Skin epidermis (tissue), 12 donors: ENCODE results near the gene CD74.
A peak's percentile ranks its signal among the peaks of the same experiment; 100 is the strongest.

Experiments used
- H3K27ac ChIP-seq, 21 experiments: fragments of 200-600 bp; sonication (generic) in 11 of 21; one replicate each; pipeline ENCODE4 v1.5.0; 2020; ENCODE audit warnings: mild to moderate bottlenecking in 3 of 21, inconsistent platforms in 2 of 21, moderate library complexity in 2 of 21
- H3K4me3 ChIP-seq, 7 experiments: fragments of 200-600 bp; sonication (generic) in 2 of 7; one replicate each; pipeline ENCODE4 v1.5.0; 2020; ENCODE audit warnings: inconsistent platforms in 2 of 7, mild to moderate bottlenecking in 2 of 7, moderate library complexity in 1 of 7

The CD74 gene

DNA sequence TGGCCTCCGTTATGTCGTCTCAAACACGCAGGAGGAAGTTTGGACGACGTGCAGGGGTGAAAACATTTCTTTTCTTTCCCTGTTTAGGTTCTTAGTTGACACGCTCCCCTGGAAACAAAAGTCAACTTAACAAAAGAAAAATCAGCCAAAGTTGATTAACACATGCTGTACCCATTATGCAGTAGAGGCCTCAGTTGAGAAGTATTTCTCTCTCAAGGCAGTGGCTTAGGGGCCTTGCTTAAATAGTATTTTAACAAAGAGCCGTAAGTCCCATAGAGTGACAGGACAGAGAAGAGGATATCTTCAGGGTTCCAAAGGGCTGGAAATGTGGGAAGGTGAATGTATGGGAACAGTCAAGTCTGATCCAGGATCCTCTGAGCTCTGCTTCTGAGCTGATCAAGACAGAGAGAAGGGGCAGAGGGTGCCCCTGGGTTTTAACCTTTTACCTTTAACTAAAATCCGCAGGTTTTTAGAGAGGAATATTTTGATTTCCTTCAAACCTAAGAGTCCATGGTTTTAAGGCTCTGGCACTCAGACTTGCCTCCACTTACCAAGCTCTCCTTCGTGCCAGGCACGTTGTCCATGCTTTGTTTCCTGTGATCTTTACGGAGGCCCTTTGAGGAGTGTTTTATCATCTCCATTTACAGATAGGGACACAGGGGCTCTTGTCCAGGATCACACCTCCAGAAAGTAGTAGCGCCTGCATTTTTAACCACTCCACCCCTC, 629 bp upstream of the CD74 start:
- Histone ChIP-seq H3K4me3 (peak overlapping the region in 2 of 7 experiments; percentile 45 to 51), H3K27ac (peak overlapping the region; percentile 34 to 93 (median 85))

DNA sequence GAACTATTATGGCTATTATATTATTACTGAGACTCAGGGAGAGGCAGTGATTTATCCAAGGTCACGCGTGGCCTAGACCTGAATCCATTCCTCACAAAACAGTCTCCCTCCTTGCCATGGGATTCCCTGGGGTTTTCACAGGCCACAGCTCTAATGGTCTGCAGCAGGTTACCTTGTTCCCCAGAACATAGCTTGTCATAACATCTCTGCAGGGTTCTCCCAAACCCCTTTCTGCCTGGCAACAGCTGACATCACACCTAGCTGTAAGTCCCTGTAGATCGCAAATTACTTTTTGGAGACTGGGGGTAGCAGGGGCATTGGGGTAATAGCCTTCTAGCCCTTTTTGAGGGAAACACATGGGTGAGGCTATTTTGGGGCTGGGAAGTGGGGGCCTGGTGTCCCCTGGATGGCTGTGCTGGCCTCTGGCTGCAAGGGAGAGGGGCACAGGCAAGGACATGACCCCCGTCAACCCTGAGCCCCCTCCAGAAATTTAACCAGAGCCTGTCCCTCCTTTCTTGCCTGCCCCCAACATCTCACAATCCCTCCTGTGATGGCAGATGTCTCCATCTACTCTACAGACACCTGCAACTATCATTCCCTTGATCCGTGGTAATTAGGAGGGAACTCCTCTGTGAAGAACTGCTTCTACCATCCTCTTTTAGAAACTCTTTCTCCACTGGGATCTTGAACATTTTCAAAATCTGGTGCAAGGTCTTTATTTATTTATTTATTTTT, 1.3 kb downstream of the CD74 start:
- peak overlapping the region; percentile 51 to 93 (median 85) for H3K27ac ChIP-seq
- H3K4me3 ChIP-seq, result peak overlapping the region; percentile 34 to 57 (median 42)

DNA sequence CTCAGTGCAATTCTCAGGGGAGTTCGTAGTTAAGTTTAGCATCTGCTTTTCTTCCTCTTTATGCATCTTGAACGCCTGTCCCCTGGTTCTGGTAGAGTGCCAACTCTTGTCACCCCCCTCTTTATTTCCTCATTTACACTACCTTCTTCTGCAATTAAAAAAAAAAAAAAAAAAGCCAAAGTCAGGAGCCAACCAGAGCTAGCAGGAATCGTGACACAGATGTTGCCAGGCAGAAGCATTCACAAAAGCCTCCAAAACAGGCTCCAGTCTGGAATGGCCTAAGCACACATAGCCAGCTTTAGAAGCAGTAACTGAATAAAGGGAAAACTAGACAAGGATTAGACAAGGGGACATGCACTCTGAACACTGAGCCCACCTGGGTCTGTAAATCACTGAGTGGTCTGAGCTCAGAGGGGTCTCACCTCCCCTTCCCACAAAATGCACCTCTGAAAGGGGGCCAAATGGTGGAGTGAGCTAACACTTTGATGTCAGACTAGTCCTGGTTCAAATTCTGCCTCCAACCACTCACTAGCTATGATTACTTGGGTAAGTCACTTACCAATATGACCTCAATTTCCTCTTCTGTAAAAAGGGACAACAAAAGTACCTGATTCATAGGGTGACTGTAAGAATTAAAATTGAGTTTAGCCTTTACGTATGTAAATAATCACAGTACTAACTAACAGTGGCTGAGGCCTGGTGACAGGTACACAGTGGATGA, 2.0 kb downstream of the CD74 start:
- Histone ChIP-seq H3K4me3 (peak overlapping the region; percentile 34 to 57 (median 42)), H3K27ac (peak overlapping the region; percentile 51 to 93 (median 85))

DNA sequence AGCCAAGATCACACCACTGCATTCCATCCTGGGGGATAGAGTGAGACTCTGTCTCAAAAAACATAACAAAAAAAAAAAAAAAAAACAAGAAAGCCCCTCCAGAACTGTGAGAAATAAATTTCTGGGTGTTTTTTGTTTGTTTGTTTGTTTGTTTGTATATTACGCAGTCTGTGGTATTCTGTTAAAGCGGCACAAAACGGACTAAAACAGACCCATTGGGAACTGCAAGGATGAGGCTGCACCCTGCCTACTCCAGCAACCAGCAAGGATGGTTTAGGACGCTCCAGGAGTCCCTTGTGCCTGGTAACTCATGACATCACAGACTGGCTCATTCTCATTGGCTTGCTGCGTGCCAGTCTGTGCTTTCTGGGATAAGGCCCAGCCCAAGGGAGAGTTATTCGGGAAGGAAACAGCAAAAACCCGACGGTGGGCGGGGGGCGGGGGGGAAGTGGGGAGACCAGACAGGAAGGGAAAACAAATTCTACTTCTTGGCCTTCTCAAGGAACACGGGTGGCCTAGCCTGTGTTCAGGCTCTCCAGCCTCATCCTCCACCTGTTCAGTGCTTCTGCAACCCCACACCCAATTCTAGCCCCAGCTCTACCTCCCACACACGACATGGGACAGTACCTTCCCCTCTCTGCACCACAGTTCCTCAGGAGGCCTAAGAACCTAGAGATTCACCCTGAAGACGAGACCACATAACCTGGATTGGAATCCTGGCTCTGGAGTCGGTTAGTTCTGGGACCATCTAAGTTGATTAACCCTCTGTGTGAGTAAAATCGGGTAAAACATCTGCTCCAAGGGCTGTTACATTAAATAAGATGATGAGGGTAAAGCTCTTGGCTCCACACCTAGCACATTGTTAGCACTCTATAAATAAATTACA, 2.8 kb downstream of the CD74 start:
- H3K4me3 ChIP-seq, result peak overlapping the region; percentile 34 to 57 (median 42)
- H3K27ac ChIP-seq, result peak overlapping the region; percentile 3 to 93 (median 79)

DNA sequence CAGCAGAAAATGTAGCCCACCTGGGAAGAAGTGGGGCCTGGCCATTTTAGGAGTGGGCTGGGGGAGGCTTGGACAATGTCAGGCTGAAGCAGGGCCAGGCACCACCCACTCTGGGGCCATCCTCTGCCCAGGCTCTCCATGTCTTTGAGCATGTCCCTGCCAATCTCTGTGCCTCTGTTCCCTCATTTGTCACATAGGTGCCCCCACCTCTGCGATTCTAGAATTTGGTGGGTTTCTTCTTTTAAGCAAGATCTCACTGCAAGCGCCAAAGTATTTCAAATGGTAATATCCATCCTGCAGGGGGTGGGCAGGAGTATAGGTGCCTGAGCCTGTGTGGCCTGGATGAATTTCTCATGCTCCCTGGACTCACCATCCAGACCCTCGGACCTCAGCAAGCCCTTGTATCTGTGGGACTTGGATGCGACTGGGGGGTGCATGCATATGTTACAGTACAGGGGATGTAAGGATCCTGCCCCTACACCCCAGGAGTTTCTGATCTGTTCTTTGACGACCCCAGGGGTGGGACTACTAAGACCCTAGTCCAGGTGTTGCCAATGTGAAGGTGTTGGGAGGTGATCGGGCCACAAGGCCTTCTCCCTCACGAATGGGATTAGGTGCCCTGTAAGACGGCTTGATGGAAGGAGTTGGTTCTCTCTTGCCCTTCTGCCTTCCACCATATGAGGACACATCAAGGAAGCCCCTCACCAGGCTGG, 4.3 kb downstream of the CD74 start:
- Histone ChIP-seq H3K27ac (peak overlapping the region in 14 of 21 experiments; percentile 6 to 93 (median 55)), H3K4me3 (peak overlapping the region in 4 of 7 experiments; percentile 19 to 57 (median 46))

DNA sequence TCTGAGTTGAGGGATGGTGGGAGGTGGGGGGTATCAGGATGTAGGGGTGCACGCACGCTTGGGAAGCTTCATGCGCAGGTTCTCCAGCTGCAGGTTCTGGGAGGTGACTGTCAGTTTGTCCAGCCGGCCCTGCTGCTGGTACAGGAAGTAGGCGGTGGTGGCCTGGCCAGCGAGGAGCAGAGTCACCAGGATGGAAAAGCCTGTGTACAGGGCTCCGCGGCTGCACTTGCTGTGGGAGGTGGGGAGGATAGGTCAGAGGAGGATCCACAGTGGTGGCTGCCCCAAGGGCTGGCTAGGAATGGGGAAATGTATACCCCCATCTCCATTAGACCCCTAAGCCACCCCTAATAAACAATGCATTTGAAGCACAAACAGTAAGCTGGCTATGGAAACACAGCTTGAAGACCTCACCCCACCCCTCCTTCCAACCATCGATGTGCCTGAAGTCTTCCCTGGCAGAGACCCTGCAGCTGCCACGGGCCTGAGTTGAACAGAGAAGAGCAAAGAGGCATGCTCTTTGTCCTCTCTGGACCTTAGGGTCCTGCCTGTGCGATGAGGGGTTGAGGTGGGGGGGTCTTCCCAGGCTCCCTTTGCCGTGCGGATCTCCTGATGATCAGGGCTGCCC, 5.5 kb downstream of the CD74 start:
- Histone ChIP-seq H3K27ac (peak overlapping the region in 6 of 21 experiments; percentile 13 to 93 (median 54)), H3K4me3 (peak overlapping the region in 1 of 7 experiments; percentile 51)

DNA sequence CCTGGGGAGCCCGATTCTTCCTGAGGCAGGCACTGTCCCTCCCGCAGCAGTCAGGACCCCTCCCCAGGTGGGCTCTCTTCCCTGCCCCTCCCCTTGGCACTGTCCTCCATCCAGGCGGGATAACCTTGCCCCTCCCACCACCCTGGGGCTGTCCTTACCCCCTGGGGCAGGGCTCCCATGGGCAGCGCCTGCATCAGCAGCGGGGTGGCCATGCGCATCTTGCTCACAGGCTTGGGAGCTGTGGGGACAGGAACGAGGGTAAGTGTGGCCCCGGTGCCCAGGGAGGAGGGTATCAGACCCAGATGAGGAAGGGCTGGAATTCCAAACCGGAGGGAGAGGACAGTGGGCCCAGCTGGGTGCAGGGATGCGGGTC, 6.0 kb downstream of the CD74 start:
- no peak overlapping the region for H3K4me3 ChIP-seq
- peak overlapping the region in 2 of 21 experiments; percentile 13 to 50 for H3K27ac ChIP-seq

DNA sequence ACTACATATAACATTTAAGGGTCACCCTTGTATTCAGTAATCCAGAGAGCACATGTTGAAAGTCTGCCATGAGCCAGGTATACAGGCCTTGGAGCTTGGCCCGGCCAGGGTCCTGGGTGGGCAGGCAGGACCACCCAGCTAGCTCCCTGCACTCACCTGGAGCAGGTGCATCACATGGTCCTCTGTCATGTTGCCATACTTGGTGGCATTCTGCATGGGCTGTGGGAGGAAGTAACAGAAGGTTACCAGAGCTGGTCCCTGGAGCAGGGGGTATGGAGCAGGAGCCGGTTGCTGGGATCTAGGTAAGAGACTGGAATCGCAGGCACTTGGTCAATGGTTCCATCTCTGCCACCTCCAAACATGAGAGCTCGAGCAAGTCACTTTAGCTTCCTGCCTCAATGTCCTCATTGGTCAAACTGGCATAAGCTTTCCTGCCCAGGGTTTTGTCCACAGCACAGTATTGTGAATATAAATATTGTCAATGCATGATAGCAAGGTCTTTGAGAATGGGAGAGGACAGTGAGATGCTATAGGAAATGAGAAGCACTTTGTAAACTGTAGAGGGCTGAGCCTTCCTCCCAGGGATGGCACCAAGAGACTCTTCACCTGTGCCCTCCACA, 6.5 kb downstream of the CD74 start:
- H3K27ac ChIP-seq, result no peak overlapping the region
- H3K4me3 ChIP-seq, result no peak overlapping the region

DNA sequence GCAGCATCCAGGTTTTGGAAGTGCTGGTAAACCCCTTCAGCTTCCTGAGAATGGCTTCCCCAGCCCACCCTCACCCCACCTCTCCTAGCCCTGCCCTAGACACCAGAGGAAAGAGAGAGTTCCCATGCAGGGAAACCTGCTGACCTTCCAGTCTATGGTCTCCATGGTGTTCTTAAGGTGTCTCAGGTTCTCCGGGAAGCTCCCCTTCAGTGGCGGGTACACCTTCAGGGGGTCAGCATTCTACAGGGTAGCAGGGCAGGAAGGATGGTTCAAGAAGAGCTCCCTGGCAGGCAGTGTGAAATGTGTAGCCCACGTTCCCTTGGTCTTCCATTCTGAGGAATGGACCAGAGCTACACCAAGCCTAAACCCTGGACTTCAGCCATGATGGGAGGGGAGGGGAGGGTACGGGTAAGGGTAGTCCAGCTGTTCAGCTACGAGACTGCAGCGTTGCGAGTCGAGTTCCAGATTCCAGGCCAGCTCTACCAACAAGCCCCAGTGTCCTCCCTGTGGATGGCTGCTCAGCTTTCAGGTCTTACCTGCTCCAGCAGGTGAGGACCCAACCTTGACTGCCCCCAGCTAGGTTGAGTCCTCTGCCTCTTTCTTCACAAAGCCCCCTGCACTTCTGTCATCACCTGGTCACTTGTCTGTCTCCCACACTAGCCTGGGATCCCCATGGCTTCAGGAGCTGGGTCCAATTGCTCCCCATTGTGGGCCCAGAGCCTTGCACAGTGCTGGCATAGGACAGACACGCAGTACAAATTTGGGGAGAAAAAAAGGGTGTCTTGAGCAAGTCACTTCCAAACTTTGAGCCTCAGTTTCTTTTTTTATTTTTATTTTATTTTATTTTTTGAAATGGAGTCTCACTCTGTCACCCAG, 7.5 kb downstream of the CD74 start:
- no peak overlapping the region for H3K4me3 ChIP-seq
- H3K27ac ChIP-seq, result no peak overlapping the region

DNA sequence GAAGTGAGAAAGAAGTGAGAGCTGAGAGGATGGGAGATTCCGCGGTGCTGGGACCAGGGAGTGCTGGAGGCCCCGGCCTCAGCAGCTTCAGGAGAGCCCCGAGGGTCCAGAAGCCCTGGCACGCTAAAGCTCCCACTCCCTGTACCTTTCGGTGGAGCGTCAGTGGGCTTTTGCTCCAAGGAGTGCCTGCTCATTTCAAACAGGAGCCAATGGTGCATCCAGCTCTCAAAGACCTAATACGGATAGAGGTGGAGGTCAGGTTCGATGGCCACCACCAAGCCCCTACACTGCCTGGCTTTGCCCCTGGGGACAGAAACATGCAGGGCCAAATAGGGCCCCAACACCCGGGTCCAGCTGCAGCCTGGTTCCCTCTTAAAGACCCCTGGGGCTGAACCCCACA, 8.2 kb downstream of the CD74 start:
- no peak overlapping the region for H3K4me3 ChIP-seq
- H3K27ac ChIP-seq, result no peak overlapping the region

DNA sequence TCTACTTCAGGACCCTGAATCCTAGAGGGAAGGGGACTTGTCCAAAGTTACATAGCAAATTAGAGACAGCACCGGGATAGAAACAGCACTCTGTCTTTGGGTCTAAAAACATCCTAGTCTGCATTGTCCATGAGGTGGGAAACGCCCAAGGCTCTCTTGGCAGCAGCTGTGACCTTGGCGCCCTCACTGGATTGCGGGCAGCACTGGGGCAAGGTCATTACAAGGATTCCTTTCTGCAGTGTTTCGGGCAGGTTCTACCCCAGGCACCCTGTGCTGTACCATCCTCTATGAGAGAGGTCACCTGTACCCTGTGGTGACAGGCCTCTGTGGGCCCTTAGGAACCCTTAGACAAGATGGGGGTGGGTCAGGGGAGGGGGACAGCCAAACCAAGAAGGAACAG, 8.6 kb downstream of the CD74 start:
- H3K27ac ChIP-seq, result no peak overlapping the region
- H3K4me3 ChIP-seq, result no peak overlapping the region

DNA sequence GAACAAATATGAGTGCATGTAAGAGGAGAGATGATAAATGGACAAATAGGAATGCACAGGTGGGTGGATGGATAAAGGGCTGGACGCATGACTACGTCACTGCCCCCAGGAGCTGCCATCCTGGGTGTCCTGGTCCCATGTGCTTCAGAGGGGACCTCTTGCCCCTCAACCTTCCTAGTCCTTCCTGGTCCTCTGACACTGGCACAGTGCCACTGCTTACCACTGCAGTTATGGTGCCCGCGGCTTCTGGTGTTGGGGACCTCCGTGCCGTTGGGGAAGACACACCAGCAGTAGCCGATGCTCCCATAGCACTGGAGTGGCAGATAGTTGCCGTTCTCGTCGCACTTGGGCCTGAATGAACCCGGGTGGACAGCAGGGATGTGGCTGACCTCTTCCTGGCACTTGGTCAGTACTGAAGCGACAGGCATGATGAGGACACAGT, 9.8 kb downstream of the CD74 start:
- H3K27ac ChIP-seq, result no peak overlapping the region

DNA sequence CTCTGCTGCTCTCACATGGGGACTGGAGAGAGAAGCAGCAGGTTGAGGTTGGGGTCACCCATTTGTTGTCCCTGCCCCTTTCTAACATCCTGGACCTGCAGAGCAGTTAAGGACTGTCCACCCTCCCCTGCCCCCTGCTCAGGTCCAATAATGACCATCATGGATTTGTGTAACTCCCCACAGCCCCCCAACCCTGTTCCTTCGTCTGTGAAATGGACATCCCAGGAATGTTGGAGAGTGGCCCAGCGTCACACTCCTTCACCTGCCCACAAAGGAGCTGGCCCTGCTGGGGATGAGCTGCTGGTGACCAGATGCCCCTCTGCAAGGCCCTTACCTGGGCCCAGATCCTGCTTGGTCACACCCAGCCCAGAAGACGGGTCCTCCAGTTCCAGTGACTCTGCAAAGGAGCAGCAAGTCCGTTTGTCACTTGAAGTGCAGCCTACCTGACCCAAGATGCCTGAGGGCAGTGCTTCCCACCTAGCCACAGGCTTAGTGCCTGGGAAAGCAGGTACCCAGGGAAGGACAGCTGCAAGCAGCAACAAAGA, 10.4 kb downstream of the CD74 start:
- H3K4me3 ChIP-seq, result no peak overlapping the region
- H3K27ac ChIP-seq, result no peak overlapping the region

More for the DNA sequence above, 9.8 kb downstream of the CD74 start:
- H3K4me3 ChIP-seq, result no peak overlapping the region

DNA sequence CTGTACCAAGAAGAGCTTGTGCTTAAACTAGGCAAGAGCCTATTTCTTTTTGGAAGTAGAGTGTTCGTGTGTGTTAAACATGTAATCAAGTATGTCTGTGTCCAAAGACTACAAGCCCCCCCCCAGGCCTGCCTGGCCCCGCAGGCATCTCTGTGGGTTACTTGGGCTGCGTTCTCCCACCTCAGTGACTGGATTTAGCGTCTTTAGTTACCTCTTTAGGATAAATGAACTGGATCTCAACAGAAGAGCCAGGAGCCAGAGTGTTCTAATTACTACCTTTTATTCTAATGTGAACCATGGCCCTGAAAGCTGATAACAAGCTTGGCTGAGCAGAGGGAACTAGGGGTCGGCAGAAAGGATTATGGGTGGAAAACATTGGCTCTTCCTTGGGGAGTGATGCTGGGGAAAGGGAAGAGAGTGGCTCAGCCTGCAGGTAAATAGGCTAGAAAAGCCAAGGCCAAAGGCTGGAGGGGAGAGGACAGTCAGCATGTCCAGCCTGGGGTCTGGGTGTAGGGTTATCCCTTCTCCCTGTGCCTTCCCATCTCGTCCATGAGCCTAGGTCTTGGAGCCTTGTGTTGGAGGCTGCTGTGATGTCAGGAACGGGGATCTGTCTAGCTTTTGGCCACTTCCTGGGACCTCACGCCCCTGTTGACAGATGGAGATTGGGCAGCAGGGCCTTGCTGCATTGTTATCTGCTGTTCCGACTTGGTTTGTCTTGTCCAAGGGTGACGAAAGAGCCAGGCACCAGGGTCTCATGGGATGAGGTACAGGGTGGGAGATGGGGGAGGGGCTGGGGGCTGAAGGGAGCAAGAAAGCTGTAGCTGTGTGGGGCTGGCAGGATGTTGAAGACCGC, 11.1 kb downstream of the CD74 start:
- Histone ChIP-seq H3K4me3 (no peak overlapping the region), H3K27ac (peak overlapping the region in 1 of 21 experiments; percentile 16)

DNA sequence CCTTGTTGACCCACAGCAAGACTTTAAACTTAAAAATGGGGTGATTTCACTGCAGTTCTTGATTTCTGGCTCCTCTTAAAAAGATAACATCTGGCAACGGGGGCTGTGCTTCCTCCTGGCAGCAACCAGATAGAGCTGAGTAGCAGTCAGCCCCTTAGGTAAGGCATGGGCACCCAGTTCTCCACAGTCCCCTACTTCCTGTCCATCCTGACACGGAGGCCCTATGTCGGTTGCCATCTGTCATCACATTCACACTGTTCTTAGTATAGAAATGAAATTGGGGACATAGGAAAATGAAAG, 11.7 kb downstream of the CD74 start:
- H3K4me3 ChIP-seq, result no peak overlapping the region
- peak overlapping the region in 1 of 21 experiments; percentile 16 for H3K27ac ChIP-seq
